GM21737 (cell line): ENCODE results near the gene RPGRIP1.
"Not testable (repeated sequence)": the region's sequence is repeated elsewhere in the genome, so short reads cannot be mapped to it uniquely, and the experiment has no call there.

Experiments used
- ATAC-seq: cut with Tn5 transposase; IDR thresholded peaks from one replicate; pipeline ENCODE4 v1.9.1; 2021; ENCODE audit warnings: mild to moderate bottlenecking, moderate library complexity; ENCODE audit not compliant: unreplicated experiment

Gene RPGRIP1

DNA sequence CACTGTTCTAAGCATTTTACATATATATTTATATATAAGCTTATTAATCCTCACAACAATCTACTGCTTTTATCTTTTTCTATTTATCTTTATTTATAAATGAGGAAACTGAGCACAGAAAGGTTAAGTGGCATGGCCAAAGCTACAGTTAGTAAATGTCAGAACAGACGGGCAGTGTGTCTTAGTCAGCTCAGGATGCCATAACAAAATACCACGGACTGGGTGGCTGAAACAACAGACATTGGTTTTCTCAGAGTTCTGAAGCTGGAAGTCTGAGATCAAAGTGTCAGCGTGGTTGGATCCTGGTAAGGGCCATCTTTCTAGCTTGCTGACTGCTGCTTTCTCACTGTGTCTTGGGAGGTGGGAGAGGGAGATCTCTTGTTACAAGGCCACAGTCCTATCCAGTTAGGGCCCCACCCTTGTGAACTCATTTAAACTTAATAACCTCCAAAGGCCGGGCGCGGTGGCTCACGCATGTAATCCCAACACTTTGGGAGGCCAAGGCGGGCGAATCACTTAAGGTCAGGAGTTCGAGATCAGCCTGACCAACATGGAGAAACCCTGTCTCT lies 19.8 kb downstream of the RPGRIP1 start:
- ATAC-seq = no peak

DNA sequence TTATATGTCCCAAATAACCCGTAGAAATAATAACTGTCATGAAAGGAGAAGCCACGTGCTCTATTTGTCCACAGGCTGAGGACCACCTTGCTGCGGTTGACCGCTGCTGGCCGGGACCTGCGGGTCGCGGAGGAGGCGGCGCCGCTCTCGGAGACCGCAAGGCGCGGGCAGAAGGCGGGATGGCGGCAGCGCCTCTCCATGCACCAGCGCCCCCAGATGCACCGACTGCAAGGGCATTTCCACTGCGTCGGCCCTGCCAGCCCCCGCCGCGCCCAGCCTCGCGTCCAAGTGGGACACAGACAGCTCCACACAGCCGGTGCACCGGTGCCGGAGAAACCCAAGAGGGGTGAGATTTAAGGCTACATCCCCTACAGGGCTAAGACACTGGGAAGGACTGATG lies 21.0 kb downstream of the RPGRIP1 start:
- ATAC-seq = no peak

DNA sequence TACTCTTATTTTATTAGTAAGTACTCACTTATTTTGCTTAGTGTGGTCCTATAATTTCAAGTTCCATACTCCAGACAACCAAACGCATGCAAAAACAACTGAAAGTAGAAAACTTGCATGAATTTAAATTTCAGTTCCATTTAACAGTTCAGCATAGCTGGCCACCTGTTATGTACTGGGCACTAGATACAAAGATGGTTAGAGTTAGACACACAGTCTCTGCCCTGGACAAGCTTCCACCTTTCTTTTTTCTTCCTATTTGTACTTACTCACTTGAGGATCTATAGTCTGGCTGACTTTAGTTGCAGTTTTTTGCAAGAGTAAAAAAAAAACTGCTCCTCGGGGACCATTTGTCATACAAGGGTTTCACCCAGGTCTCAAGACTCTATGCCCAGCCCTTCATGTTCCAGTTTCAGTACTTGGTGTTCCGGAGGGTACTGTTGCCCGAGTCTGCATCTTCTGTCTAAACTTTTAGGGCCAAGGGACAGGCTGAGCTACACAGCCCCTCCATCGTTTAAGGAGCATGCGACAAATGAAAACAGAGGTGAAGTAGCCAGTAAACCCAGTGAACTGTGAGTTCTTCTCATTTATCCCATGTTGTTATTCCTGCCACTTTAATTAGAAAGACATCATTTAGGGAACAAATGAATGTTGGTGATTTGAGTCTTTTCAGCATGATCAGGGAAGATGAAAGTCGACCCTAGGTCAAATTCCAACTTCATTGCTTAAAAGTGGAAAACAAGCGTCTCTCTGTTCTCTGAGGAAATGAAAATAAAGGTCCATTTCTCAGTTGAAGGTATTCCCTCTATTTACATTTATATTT lies 22.3 kb downstream of the RPGRIP1 start:
- ATAC-seq = no peak

DNA sequence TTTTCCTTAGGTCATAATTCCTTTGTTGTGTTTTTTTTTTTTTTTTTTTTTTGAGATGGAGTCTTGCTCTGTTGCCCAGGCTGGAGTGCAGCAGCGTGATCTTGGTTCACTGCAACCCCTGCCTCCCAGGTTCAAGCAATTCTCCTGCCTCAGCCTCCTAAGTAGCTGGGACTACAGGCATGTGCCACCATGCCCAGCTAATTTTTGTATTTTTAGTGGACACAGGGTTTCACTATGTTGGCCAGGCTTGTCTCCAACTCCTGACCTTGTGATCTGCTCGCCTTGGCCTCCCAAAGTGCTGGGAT lies 22.9 kb downstream of the RPGRIP1 start:
- ATAC-seq = not testable (repeated sequence)

DNA sequence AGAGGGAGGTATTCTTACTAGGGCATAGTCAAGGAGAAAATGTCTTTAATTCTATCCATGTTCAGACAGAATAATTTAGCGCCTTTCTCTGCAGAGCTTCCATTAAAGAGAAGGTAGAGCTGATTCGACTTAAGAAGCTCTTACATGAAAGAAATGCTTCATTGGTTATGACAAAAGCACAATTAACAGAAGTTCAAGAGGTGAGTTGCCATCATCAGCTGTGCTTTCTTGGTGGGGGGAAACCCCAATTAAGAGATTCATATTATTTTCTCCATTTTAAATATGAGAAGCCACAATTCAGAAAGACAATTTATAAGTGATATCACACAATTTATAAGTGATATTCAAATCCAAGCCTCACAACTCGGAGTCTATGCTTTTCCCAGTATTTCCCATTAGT lies 27.8 kb downstream of the RPGRIP1 start:
- ATAC-seq = no peak

DNA sequence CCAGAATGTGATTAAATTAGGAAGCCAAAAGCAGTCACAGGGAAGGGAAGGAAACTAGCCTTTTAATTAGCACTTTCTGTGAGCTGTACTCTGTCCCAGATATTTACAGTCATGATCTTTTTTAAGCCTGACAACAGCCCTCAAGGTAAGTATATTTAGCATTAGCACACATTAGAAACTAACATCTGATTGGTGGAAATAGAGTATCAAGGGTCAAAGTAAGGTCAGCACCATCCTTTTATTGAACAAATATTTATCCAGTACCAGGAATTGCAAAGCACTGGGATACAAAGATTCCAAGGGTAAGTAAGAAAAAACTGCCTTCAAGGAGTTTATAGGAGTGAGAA lies 28.2 kb downstream of the RPGRIP1 start:
- ATAC-seq = no peak

DNA sequence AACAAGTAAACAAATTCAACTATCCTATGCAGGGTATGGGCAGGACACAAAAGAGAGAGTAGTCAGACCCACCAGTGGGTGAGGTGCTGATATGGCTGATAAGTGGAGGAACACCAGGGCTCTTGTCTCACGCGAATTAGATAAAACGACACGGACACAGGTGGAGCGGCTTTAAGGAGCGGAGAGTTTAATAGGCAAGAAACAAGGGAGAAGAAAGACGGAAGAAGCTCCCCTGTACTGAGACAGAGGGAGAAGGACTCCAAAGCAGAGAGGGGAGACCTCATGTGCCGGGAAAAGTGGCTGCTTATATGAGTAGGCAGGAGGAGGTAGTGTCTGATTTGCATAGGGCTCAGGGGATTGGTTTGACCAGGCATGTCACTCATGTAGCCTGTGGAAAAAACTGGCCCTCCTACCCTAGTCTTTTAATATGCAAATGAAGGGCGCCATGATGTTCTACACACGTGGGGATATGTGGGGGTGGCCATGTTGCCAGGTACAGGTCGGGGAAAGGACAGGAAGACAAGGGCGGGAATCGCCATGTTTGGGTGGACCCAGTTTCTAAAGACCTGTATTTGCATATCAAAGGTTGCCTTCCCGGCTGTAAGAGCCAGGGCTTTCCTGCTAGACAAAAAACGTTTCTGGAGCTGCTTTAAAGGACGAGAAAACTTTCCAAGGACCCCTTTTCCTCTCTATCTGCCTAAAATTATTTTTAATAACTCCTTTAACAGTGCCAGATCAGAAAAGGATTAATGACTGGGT lies 28.8 kb downstream of the RPGRIP1 start:
- peak; percentile 77 for ATAC-seq

DNA sequence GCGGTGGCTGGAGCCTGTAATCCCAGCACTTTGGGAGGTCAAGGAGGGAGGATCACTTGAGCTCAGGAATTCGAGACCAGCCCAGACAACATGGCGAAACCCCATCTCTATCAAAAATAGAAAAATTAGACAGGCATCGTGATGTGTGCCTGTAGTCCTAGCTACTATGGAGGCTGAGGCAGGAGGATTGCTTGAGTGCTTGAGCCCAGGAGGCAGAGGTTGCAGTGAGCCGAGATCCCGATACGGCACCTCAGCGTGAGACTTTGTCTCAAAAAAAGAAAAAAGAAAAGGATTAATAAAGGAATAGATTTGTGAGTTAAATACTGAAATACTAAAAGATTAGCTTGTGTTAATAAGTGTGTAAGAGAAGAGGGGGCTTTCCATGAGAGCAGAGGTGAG lies 29.4 kb downstream of the RPGRIP1 start:
- ATAC-seq = no peak

DNA sequence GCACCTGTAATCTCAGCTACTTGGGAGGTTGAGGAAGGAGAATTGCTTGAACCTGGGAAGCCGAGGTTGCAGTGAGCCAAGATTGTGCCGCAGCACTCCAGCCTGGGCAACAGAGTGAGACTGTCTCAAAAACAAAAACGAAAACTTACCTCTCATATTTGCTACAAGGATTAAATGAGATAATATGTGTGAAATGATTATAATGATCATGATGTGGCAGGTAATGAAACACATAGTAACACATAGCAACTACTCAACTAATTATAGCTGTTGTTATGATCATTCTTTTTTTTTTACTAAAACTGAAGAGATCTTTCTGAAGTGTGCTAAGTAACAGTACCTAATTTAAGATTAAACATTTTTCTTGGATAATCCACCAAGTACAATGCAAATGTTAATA lies 30.1 kb downstream of the RPGRIP1 start:
- ATAC-seq = no peak

DNA sequence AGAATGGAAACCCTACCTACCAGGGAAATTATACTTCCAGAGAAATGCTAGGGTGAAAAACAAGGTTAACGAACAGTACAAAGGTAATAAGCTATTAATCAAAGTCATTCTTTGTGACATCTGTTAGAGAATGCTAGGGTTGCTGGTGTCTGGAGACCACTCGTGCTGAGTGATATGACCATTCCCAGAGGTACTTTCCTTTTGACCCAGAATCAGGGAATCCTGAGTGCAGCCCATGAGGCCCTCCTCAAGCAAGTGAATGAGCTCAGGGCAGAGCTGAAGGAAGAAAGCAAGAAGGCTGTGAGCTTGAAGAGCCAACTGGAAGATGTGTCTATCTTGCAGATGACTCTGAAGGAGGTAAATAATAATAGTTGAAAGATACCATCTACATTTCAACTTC lies 31.7 kb downstream of the RPGRIP1 start:
- no peak for ATAC-seq

DNA sequence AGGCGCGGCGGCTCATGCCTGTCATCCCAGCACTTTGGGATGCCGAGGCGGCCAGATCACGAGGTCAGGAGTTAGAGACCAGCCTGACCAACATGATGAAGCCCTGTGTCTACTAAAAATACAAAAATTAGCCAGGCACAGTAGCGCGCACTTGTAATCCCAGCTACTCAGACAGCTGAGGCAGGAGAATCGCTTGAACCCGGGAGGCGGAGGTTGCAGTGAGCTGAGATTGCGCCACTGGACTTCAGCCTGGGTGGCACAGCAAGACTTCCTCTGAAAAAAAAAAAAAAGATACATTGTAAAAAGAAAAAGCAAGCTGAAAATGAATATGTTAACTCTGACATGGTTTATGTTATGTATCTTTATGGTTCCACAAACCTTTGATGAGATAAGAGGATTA lies 33.6 kb downstream of the RPGRIP1 start:
- no peak for ATAC-seq

DNA sequence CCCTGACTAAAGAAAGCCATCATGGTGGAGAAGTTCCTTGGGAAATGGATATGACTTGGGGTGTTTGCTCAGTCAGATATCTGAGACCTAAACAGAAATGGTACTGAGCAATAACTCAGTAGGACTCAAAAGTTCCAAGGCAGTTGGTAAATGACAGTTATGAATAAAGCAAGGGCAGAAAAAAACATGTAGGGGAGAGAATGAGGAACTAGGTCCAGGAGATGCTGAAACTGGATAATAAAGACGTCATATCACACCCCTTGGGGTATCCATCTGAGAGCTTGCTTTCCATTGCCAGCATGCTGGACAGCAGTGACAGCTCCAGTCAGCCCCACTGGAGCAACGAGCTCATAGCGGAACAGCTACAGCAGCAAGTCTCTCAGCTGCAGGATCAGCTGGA lies 37.5 kb downstream of the RPGRIP1 start:
- no peak for ATAC-seq

DNA sequence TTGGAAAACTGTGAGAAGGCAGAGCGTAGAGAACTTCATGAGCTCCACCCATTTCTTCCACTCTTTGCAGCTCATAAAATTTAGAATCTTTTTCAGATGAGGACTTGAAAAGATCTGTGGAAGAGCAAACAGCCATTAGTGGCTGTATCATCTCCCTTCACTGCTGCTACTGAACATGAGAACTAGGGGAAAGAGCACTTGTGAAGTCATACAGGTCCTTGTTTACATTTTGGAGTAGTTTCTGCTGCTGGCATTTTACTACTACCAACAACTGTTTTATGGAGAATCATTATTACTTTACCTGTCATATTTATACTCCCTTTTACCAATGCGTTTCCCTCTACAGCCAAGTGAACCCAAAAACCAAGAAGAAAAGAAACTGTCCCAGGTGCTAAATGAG lies 41.0 kb downstream of the RPGRIP1 start:
- no peak for ATAC-seq

DNA sequence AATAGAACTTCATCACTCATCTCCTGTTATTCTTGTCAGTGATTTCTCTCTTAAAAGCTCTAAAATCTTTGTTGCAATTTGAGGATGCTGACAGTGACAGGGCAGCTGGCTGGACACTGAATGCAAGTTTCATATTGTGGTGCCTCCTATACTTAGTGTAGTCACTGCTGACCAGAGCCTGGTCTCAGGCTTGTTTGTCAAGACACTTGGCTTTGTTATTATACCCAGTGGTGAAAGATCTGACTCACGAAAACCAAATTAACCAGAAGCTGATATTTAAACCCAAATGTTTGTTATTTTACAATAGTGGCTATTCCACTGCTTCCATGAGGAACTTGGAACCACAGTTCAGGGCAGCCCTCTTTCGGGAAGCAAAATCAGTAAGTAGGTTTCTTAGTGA lies 42.8 kb downstream of the RPGRIP1 start:
- ATAC-seq = no peak

DNA sequence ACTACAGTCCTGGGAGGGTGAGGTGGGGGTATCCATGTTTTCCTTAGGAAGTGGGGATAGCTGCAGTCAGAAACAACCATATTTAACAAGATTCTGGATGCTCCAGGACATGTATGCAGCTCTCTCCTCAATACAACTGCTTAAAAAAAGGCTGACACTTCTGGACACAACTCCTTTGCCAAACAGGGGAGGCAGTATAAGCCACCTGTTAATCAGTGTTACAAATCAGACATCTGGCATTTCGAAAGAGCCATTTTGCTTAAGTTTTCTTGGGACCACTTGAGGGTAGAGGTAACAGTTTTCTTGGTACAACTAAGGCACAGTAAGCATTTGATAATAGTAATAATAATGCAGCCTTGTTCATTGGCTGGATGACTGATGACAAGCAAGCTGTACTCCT lies 47.1 kb downstream of the RPGRIP1 start:
- ATAC-seq = no peak
